ENCODE measurements around the gene MMAB. TPM values are rescaled to one million over a fixed set of nuclear protein-coding genes. Genes with fewer than 3 reads are reported as not detected.
A peak's percentile ranks its signal among the peaks of the same experiment; 100 is the strongest.
"Not testable (repeated sequence)": the region's sequence is repeated elsewhere in the genome, so short reads cannot be mapped to it uniquely, and the experiment has no call there.

The MMAB gene
- total RNA-seq, 1 donor from 2014 or later = 10.8 TPM

GRCh38 chr12:109602132-109602531 is 28.8 kb upstream of the MMAB start:
- DNase-seq = not testable (repeated sequence)

GRCh38 chr12:109601557-109601956 is 28.3 kb upstream of the MMAB start:
- DNase-seq = no peak

- DNase-seq = no peak
Observed at GRCh38 chr12:109600995-109601394, 27.7 kb upstream of the MMAB start.

- no peak for DNase-seq
Observed at GRCh38 chr12:109600481-109600880, 27.2 kb upstream of the MMAB start.

GRCh38 chr12:109599087-109599486 is 25.8 kb upstream of the MMAB start:
- no peak for DNase-seq

- no peak for DNase-seq
Observed at GRCh38 chr12:109598428-109598854, 25.1 kb upstream of the MMAB start.

- peak; percentile 78 for DNase-seq
Observed at GRCh38 chr12:109597795-109598427, 24.6 kb upstream of the MMAB start.

GRCh38 chr12:109597414-109597794 is 24.1 kb upstream of the MMAB start:
- DNase-seq = no peak

- DNase-seq = no peak
Observed at GRCh38 chr12:109596418-109597244, 23.3 kb upstream of the MMAB start.

GRCh38 chr12:109595321-109595902 is 22.1 kb upstream of the MMAB start:
- no peak for DNase-seq

GRCh38 chr12:109594556-109595317 is 21.4 kb upstream of the MMAB start:
- no peak for DNase-seq

GRCh38 chr12:109592905-109593272 is 19.6 kb upstream of the MMAB start:
- DNase-seq = no peak

- DNase-seq = no peak
Observed at GRCh38 chr12:109592195-109592904, 19.0 kb upstream of the MMAB start.

GRCh38 chr12:109591041-109591440 is 17.7 kb upstream of the MMAB start:
- no peak for DNase-seq

GRCh38 chr12:109590566-109590965 is 17.3 kb upstream of the MMAB start:
- no peak for DNase-seq

GRCh38 chr12:109589691-109590245 is 16.5 kb upstream of the MMAB start:
- no peak for DNase-seq

- no peak for DNase-seq
Observed at GRCh38 chr12:109589240-109589590, 15.9 kb upstream of the MMAB start.

- no peak for DNase-seq
Observed at GRCh38 chr12:109588461-109589239, 15.3 kb upstream of the MMAB start.

GRCh38 chr12:109587921-109588320 is 14.6 kb upstream of the MMAB start:
- no peak for DNase-seq

- no peak for DNase-seq
Observed at GRCh38 chr12:109586385-109587296, 13.3 kb upstream of the MMAB start.

Data from occipital lobe (tissue), 2 donors.